B cell (primary cell): ENCODE results near the gene LZTR1.
"Not testable (repeated sequence)": the region's sequence is repeated elsewhere in the genome, so short reads cannot be mapped to it uniquely, and the experiment has no call there.

Source experiments
- EZH2 ChIP-seq: IDR thresholded peaks from 2 replicates; pipeline ENCODE4 v1.6.1; 2012; ENCODE audit warnings: borderline replicate concordance, low read depth, mild to moderate bottlenecking, moderate library complexity, low read length; ENCODE audit not compliant: insufficient read depth, poor library complexity, severe bottlenecking
- TF ChIP-seq, protein P1 (sequence below): fragments of 200-600 bp; IDR thresholded peaks from one replicate; pipeline ENCODE4 v1.8.0; 2022; ENCODE audit warnings: antibody characterized with exemption, mild to moderate bottlenecking

DNA sequence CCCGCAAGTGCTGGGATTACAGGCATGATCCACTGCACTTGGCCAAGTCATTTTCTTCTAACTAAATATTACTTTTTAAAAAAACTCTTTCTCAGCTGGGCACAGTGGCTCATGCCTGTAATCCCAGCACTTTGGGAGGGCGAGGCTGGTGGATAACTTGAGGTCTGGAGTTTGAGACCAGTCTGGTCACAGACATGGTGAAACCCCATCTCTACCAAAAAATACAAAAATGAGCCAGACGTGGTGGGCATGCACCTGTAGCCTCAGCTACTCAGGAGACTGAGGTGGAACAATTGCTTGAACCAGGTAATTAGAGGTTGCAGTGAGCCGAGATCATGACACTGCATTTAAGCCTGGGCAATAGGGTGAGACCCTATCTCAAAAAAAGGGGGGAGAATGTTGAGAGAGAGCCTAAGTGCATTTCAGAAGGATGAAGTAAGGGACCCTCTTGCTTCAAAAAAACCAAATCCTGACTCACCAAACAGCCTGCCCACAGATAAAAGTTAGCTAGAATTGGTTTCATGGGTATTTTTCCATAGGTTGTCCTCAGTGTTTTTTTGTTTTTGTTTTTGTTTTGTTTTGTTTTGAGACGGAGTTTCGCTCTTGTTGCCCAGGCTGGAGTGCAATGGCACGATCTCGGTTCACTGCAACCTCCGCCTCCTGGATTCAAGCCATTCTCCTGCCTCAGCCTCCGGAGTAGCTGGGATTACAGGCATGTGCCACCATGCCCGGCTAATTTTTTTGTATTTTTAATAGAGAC is 46.1 kb upstream of the LZTR1 start:
- TF ChIP-seq, protein P1, sequence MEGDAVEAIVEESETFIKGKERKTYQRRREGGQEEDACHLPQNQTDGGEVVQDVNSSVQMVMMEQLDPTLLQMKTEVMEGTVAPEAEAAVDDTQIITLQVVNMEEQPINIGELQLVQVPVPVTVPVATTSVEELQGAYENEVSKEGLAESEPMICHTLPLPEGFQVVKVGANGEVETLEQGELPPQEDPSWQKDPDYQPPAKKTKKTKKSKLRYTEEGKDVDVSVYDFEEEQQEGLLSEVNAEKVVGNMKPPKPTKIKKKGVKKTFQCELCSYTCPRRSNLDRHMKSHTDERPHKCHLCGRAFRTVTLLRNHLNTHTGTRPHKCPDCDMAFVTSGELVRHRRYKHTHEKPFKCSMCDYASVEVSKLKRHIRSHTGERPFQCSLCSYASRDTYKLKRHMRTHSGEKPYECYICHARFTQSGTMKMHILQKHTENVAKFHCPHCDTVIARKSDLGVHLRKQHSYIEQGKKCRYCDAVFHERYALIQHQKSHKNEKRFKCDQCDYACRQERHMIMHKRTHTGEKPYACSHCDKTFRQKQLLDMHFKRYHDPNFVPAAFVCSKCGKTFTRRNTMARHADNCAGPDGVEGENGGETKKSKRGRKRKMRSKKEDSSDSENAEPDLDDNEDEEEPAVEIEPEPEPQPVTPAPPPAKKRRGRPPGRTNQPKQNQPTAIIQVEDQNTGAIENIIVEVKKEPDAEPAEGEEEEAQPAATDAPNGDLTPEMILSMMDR: not testable (repeated sequence)
- not testable (repeated sequence) for TF ChIP-seq EZH2
